Glomerular visceral epithelial cell (primary cell): Measurements from ENCODE around the gene IGSF23.

Experiments used
- DNase-seq: peaks from one replicate; pipeline ENCODE4 v3.0.0-alpha.2; 2016; ENCODE audit errors: extremely low spot score

IGSF23 gene

DNA sequence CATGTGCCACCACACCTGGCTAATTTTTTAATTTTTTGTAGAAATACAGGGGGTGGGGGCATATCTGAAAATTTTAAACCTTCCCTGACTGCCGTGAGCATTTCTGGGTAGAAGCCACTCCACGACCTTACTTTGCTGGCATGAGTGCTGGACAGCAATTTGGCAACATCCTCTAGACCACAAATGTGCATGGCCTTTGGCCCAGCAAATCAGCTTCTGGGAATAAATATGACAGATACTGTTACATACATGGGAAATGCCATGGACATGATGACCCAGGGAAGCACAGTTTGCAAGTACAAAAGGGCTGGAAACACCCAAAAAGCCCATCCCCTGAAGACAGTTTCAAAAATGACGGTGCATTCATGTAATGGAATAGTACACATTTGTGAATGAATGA lies 27.2 kb downstream of the IGSF23 start:
- DNase-seq = peak; percentile 71

DNA sequence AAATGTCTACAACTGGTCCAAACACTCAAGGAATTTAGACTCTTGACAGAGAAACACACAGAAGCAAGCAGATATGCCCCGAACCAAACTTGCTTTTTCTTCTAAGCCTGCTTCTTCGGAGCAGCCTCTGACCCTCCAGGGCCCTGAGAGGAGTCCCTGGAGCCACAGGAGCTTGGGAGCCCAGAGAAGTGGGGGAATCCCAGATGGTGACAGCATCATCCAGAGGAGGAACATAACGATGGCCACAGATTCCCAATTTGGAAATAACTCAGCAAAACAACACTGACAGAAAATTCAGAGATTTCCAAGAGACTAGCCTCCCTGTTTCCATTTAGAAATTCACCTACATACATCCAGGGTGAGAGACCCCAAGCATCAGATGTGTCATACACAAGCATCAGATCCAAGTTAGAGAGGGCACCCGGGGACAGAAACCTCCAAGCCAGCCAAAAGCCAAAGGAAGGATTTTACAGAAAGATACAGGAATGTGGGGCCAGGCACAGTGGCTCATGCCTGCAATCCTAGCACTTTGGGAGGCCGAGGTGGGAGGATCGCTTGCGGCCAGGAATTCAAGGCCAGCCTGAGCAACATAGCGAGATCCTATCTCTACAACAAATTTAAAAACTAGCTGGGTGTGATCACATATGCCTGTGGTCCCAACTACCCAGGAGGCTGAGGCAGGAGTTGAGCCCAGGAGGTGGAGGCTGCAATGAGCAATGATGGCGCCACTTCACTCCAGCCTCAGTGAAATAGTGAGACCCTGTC lies 28.3 kb downstream of the IGSF23 start:
- DNase-seq = no peak

DNA sequence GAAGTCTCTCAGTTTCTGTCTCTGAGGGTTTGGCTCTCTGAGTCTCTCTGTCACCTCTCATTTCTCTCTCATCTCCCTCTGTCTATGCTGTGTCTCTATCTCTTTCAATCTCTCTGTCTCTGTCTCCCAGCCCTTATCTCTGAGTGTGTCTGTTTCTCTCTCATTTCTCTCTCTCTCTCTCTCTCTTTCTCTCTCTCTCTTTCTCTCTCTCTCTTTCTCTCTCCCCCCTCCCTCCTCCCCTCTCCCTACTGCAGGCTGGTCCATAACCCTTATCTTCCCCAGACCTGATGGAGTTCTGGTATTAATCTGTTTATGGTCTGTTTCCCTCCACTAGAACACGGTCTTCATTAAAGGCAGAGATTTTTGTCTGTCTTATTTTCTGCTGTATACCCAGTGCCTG lies 29.0 kb downstream of the IGSF23 start:
- no peak for DNase-seq

DNA sequence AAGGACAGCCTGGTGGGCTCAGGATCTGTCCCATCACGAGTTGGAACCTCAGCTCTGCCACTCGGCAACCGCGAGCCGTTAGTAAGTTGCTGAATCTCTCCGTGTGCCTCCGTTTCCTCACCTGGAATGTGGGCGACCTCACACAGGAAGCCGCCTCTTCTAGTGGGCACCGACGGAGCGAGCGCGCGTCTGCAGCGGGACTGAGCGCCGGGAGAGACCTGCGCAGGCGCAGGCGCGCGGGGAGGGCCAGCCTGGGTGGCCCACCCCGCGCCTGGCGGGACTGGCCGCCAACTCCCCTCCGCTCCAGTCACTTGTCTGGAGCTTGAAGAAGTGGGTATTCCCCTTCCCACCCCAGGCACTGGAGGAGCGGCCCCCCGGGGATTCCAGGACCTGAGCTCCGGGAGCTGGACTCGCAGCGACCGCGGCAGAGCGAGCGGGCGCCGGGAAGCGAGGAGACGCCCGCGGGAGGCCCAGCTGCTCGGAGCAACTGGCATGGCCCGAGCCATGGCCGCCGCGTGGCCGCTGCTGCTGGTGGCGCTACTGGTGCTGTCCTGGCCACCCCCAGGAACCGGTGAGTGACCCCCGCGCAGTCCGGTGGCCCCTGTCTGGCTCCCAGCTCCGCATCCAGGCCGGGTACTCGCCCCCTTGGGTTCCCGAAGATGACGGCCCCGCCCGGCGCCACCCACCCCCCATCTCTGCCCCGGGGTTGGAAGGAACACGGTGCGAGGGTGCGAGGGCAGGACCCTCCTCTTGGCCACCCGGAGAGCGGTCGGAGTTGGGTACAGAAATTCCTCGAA lies 30.4 kb downstream of the IGSF23 start, which contains the start of gene PVR:
Gene PVR (plus strand): TSS at position 306 of the 797 bp plus-strand sequence. CDS start 187 bp downstream, at position 493.
- DNase-seq = peak; percentile 93

DNA sequence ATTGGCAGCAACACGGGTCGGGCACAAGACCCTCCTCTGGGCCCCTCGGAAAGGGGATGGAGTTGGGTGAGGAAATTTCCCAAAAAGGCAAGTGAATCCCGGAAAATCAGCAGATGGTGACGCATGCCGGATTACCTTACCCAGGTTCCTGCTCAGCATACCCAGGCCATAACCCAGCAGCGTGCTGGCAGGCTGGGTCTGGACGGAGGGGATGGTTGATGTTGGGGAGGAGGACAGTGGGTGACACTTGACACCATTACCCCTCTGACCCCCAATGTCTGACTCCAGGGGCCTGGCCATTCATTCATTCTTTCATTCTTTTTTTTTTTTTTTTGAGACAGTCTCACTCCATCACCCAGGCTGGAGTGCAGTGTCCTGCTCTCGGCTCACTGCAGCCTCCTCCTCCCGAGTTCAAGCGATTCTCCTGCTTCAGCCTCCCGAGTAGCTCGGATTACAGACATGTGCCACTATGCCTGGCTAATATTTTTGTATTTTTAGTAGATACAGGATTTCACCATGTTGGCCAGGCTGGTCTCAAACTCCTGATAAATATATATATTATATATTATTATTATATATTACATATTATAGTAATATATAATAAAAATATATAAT lies 31.1 kb downstream of the IGSF23 start:
- peak; percentile 69 for DNase-seq

DNA sequence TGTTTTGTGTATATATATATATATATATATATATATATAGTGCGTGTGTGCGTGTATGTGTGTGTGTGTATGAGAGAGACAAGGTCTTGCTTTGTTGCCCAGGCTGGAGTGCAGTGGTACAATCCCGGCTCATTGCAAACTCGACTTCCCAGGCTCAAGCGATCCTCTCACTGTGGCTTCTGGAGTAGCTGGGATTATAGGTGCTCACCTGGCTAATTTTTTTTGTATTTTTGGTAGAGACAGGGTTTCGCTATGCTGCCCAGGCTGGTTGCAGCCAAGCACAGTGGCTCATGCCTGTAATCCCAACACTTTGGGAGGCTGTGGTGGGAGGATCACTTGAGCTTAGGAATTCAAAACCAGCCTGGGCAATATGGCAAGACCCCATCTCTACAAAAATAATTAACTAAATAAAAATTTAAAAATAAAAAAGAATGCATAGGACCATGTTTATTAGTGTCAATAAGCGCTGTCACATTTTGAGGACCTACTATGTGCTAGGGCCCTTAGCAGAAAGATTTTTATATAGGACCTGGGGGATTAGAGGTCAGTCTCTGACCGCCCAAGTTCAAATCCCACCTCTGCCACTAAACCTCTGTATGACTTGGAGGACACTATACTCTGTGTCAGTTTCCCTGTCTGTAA lies 32.2 kb downstream of the IGSF23 start:
- DNase-seq = peak; percentile 33

DNA sequence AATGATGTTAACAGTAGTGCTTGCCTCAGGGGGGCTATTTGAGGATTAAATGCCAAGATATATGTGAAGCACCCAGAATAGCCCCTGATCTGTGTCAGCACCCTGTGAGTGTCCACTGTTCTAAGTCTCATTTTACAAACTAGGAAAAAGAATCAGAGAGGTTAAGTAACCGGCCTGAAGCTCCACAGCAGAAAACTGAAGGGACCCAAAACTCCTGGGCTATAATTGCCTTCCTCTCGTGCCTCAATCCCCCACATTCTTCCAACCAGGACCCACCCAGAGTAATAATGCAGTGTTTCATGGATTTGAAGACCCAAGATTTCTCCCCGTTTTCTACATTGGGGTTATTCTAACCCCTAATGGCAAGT lies 32.7 kb downstream of the IGSF23 start:
- no peak for DNase-seq

DNA sequence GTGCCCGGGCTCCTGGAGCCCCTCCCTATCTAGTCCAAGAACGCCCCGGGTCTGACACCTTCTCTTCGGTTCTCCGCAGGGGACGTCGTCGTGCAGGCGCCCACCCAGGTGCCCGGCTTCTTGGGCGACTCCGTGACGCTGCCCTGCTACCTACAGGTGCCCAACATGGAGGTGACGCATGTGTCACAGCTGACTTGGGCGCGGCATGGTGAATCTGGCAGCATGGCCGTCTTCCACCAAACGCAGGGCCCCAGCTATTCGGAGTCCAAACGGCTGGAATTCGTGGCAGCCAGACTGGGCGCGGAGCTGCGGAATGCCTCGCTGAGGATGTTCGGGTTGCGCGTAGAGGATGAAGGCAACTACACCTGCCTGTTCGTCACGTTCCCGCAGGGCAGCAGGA lies 33.8 kb downstream of the IGSF23 start:
- no peak for DNase-seq

DNA sequence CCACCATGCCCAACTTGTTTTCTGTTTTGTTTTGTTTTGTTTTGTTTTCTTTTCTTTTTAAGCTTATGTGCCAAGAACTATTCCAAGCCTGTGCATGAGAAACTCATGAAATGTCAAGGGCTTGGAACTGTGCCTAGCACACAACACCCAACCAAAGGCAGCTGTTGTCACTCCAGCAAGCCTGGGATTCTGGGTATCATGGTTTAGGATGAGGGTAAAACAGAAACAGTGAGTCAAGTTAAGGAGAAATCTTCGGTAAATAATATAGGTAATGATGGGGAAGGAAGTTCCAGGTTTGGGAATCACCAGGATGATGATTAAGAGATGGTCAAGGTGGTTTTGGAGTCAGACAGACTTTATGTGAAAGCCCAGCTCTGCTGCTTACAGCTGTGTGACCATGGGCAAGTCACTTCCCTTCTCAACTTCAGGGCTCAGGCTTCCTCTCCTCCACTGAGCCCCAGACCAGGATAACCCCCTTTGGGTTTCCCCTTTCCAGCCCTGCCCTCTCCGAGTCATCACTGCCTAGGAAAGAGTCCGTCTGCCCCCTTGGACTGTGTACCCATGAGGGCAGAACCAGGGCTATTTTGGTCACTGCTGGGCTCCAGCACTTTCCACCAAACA lies 35.4 kb downstream of the IGSF23 start:
- DNase-seq = peak; percentile 57

DNA sequence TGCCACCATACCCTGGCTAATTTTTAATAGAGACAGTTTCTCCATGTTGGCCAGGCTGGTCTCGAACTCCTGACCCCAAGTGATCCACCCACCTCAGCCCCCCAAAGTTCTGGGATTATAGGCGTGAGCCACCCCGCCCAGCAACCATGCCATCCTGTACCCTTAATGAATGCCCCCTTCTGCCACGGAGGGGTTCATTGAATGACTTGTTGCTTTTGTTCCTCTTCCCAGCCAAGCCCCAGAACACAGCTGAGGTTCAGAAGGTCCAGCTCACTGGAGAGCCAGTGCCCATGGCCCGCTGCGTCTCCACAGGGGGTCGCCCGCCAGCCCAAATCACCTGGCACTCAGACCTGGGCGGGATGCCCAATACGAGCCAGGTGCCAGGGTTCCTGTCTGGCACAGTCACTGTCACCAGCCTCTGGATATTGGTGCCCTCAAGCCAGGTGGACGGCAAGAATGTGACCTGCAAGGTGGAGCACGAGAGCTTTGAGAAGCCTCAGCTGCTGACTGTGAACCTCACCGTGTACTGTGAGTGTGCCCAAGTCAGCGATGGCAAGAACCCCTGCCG lies 36.3 kb downstream of the IGSF23 start:
- no peak for DNase-seq

DNA sequence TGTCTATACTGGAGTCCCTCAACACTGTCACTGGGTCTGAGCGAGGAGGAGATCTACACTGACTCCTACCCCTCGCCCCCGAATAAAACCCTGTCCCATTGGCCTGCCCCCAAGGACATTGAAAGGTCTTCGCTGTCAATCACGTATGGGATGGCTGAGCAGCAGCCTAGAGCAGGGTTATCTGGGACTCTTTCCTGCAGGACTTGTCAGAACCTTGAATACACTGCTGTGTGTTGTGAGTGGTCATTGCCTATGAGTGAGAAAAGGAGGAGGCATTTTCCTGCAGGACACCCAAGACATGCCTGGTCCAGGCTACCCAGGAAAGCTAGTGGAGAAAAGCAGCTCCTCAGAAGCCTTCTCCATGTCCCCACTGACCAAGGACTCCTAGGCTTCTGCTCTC lies 40.0 kb downstream of the IGSF23 start:
- no peak for DNase-seq

DNA sequence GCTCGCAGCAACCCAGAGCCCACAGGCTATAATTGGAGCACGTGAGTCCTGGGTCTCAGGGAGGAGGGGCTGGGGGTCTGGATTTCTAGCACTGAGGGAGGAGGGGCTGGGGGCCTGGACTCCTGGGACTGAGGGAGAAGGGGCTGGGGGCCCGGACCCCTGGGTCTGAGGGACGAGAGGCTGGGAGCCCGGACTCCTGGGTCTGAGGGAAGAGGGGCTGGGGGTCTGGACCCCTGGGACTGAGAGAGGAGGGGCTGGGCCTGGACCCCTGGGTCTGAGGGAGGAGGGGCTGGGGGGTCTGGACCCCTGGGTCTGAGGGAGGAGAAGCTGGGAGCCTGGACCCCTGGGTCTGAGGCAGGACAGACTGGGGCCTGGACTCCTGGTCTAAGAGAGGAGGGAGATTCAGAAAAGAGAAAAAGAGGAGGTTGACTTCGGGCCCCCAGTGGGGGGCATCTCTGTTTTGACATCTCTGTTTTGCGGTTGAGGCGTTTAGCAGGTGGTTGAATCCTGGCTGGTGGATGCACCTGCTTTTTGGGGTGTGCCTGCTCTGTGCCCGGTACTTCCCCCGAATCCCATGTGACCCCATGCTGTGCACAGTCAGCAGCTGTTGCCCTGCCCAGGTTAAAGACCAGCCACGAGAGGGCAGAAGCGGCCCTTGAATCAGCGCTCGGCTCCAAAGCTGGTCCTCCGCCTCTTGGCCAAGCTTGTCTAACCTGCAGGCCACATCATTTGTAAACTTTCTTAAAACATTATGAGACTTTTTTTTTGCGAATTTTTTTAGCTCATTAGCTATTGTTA lies 40.8 kb downstream of the IGSF23 start:
- DNase-seq = peak; percentile 31

DNA sequence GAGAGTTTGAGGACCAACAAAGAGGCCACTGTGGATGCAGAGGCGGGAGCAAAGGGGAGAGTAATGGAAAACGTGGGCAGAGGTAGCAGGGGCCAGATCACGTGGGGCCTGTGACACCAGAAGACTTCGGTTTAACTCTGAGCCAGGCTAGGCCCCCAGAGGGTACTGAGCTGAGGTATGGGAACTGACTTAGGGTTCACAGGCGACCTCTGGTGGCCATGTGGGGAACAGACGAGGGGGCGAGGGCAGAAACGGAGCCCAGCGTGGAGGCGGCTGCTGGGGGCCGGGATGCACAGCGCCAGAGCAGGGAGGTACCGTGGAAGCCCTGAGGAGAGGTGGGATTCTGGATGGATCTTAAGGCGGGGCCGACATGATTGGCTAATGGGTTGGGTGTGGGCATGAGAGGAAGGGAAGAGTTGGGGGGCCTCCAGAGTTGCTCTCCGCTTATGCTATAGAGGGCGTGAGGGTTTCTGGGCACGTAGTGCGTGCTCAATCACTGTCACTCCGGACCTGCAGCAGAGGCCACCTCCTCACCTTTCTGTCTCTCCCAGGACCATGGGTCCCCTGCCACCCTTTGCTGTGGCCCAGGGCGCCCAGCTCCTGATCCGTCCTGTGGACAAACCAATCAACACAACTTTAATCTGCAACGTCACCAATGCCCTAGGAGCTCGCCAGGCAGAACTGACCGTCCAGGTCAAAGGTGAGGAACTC lies 44.0 kb downstream of the IGSF23 start:
- DNase-seq = peak; percentile 62

DNA sequence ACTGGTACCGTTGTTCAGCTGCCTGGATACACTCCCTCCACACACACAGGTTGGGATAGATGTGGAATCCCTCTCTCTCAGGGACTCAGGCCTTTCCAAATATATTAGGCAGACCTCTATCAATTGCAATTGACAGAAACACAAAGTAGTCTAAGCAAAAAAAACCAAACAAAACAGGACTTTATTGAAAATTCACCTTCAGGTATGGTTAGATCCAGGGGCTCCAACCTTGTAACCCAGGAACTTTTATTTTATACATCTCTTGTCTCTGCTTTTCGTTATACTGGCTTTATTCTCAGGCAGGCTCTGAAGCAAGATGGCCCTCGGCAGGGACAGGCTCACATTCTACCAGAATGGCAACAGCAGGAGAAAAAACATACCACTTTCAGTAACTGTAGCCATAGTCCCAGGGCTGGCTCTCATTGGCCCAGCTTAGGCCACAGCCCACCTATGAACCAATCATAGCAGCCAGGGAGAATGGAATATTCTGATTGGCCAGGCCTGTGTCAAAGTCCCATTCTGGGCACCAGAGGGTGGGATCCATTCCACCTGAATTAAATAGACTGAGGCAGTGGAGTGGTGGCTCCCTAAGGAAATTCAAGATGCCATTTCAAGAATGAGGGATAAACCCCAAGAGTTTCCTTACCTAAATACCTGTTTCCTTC lies 44.8 kb downstream of the IGSF23 start:
- DNase-seq = no peak

DNA sequence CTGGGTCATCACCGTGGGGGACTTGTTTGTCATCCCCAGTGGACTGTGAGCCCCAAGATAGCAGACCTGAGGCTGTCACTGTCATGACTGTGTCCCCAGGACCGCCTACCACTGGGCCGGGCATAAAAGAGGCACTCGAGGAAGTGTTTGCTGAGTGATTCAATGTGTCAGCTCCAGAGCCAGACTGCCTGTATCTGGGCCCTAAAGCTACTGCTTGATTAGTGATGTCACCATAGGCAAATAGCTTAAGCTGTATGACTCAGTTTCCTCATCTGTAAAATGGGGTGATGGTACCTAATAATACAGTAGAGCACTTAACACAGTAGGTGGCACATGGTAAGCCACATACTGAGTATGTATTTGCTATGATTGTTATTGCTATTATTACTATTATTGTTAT lies 46.7 kb downstream of the IGSF23 start:
- no peak for DNase-seq

DNA sequence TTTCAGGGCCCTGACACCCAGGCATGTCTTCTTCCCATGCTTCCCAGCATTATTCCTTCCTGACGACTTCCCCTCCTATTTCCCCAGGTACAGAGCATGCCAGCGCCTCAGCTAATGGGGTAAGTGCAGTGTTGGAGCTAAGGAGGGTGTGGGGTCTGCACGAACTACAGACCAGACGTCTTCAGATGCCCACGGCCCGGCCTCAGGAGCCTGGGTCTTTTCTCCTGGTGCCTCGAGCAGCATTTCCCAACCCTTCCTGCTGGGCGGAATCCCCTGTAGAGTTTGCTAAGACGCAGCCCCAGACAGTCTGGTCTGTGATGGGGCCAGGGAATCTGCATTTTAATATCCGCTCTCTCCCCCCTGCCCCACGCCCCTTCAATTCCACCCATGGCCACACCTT lies 47.8 kb downstream of the IGSF23 start:
- DNase-seq = no peak

DNA sequence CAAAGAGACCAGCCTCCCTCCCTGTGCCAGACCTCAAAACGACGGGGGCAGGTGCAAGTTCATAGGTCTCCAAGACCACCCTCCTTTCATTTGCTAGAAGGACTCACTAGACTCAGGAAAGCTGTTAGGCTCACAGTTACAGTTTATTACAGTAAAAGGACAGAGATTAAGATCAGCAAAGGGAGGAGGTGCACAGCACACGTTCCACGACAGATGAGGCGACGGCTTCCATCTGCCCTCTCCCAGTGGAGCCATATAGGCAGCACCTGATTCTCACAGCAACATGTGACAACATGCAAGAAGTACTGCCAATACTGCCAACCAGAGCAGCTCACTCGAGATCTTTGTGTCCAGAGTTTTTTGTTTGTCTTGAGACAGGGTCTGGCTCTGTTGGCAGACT lies 48.5 kb downstream of the IGSF23 start:
- no peak for DNase-seq

DNA sequence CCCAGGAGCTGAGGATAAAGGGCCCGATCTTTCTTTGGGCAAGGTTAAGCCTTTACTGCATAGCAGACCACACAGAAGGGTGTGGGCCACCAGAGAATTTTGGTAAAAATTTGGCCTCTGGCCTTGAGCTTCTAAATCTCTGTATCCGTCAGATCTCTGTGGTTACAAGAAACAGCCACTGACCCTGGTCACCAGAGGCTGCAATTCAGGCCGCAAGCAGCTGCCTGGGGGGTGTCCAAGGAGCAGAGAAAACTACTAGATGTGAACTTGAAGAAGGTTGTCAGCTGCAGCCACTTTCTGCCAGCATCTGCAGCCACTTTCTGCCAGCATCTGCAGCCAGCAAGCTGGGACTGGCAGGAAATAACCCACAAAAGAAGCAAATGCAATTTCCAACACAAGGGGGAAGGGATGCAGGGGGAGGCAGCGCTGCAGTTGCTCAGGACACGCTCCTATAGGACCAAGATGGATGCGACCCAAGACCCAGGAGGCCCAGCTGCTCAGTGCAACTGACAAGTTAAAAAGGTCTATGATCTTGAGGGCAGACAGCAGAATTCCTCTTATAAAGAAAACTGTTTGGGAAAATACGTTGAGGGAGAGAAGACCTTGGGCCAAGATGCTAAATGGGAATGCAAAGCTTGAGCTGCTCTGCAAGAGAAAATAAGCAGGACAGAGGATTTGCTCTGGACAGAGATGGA lies 49.5 kb downstream of the IGSF23 start:
- no peak for DNase-seq

DNA sequence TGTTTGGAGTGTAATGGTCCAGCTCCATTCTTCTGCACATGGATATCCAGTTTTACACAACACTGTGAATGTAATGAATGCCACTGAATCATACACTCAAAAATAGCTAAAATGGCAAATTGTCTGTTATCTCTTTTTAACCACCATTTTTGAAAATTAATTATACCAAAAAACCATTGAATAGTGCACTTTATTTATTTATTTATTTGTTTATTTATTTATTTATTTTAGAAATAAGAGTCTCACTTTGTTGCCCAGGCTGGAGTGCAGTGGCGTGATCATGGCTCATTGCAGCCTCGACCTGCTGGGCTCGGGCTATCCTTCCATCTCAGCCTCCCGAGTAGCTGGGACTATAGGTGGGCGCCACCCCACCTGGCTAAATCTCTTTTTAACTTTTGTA lies 50.6 kb downstream of the IGSF23 start:
- no peak for DNase-seq
